HG03060 (cell line): ENCODE measurements around the gene GMPPB.
"Not testable (repeated sequence)": the region's sequence is repeated elsewhere in the genome, so short reads cannot be mapped to it uniquely, and the experiment has no call there.

Source experiments
- ATAC-seq: cut with Tn5 transposase; IDR thresholded peaks from one replicate; pipeline ENCODE4 v1.9.1; 2021; ENCODE audit warnings: low read depth, moderate number of reproducible peaks; ENCODE audit not compliant: unreplicated experiment

GMPPB gene

GRCh38 chr3:49714728-49715550, 8.8 kb downstream of the GMPPB start:
- no peak for ATAC-seq

GRCh38 chr3:49713336-49714105, 10.2 kb downstream of the GMPPB start:
- no peak for ATAC-seq

- ATAC-seq = no peak
Measured at GRCh38 chr3:49712631-49713317, 11.0 kb downstream of the GMPPB start.

GRCh38 chr3:49712166-49712565, 11.6 kb downstream of the GMPPB start:
- ATAC-seq = no peak

GRCh38 chr3:49711489-49711888, 12.3 kb downstream of the GMPPB start:
- ATAC-seq = no peak

- ATAC-seq = no peak
Measured at GRCh38 chr3:49709852-49710251, 13.9 kb downstream of the GMPPB start.

GRCh38 chr3:49707113-49707480, 16.7 kb downstream of the GMPPB start:
- ATAC-seq = no peak

- no peak for ATAC-seq
Measured at GRCh38 chr3:49706456-49707112, 17.2 kb downstream of the GMPPB start.

GRCh38 chr3:49705390-49705960, 18.3 kb downstream of the GMPPB start:
- no peak for ATAC-seq

- no peak for ATAC-seq
Measured at GRCh38 chr3:49704629-49705028, 19.1 kb downstream of the GMPPB start.

- no peak for ATAC-seq
Measured at GRCh38 chr3:49703956-49704355, 19.8 kb downstream of the GMPPB start.

GRCh38 chr3:49703443-49703927, 20.3 kb downstream of the GMPPB start:
- no peak for ATAC-seq

- no peak for ATAC-seq
Measured at GRCh38 chr3:49702672-49703071, 21.1 kb downstream of the GMPPB start.

GRCh38 chr3:49701388-49702077, 22.2 kb downstream of the GMPPB start:
- no peak for ATAC-seq

- ATAC-seq = no peak
Measured at GRCh38 chr3:49700453-49701128, 23.2 kb downstream of the GMPPB start.

- ATAC-seq = no peak
Measured at GRCh38 chr3:49700014-49700413, 23.7 kb downstream of the GMPPB start.

- no peak for ATAC-seq
Measured at GRCh38 chr3:49699281-49699979, 24.3 kb downstream of the GMPPB start.

- not testable (repeated sequence) for ATAC-seq
Measured at GRCh38 chr3:49695350-49696015, 28.3 kb downstream of the GMPPB start.
